IMR-90 (cell line): ENCODE data around the gene ERVK3-1.

Experiments
- CEBPB ChIP-seq: IDR thresholded peaks from 2 replicates; pipeline ENCODE4 v1.6.1; 2012; ENCODE audit warnings: low read depth, low read length, improper control_type of control experiment
- CTCF ChIP-seq: conservative IDR thresholded peaks from 2 replicates; pipeline ENCODE4 v1.5.1; 2012; ENCODE audit warnings: mild to moderate bottlenecking, low read depth, low read length, improper control_type of control experiment
- POLR2A ChIP-seq: IDR thresholded peaks from 2 replicates; pipeline ENCODE4 v1.6.1; 2012; ENCODE audit warnings: mild to moderate bottlenecking, low read depth, low read length
- RAD21 ChIP-seq: IDR thresholded peaks from 2 replicates; pipeline ENCODE4 v1.6.1; 2012; ENCODE audit warnings: low read length, improper control_type of control experiment
- RCOR1 ChIP-seq: IDR thresholded peaks from 2 replicates; pipeline ENCODE4 v1.6.1; 2012; ENCODE audit warnings: mild to moderate bottlenecking, low read length, improper control_type of control experiment; ENCODE audit not compliant: insufficient replicate concordance

GRCh38 chr19:58351558-58351878 is 46.3 kb downstream of the ERVK3-1 start:
- TF ChIP-seq RCOR1: no peak
- TF ChIP-seq CTCF: no peak
- TF ChIP-seq CEBPB: no peak
- TF ChIP-seq POLR2A: no peak
- TF ChIP-seq RAD21: no peak
